K562 (cell line): ENCODE results near the gene DST. TPM values are rescaled to one million over a fixed set of nuclear protein-coding genes. Genes with fewer than 3 reads are reported as not detected.
A peak's percentile ranks its signal among the peaks of the same experiment; 100 is the strongest.

Source experiments
- BACH1 ChIP-seq: fragments of 200-800 bp; sonication (Bioruptor generic); IDR thresholded peaks from 2 replicates; pipeline ENCODE4 v1.6.1; 2016; ENCODE audit warnings: missing genetic modification characterization, missing compliant biosample characterization
- BMI1 ChIP-seq: fragments of 150-350 bp; IDR thresholded peaks from 2 replicates; pipeline ENCODE4 v1.6.1; 2014; ENCODE audit warnings: low read length
- DDX20 ChIP-seq: fragments of 450-650 bp; IDR thresholded peaks from 2 replicates; pipeline ENCODE4 v1.6.1; 2016; ENCODE audit warnings: missing genetic modification characterization, low read depth, mild to moderate bottlenecking, missing compliant biosample characterization, moderate library complexity
- ELF1 ChIP-seq: fragments of 200-800 bp; sonication (Bioruptor generic); IDR thresholded peaks from 2 replicates; pipeline ENCODE4 v1.6.1; 2016; ENCODE audit warnings: missing genetic modification characterization, missing compliant biosample characterization
- FOXJ2 ChIP-seq: fragments of 200-800 bp; sonication (Bioruptor generic); IDR thresholded peaks from 2 replicates; pipeline ENCODE4 v1.6.1; 2016; ENCODE audit warnings: missing genetic modification characterization, missing compliant biosample characterization
- MXD1 ChIP-seq: fragments of 250-450 bp; sonication (Bioruptor Pico); IDR thresholded peaks from 2 replicates; pipeline ENCODE4 v1.8.0; 2021; ENCODE audit warnings: borderline replicate concordance, mild to moderate bottlenecking, moderate library complexity; ENCODE audit not compliant: poor library complexity, severe bottlenecking
- MYBL2 ChIP-seq, 2 experiments: fragments of 450-650 bp in 1 of 2; sonication (generic) in 1 of 2; formaldehyde crosslinking in 1 of 2; IDR thresholded peaks; 2 replicates each; pipeline versions ENCODE4 v1.6.1 to v1.8.1; 2017 to 2022; ENCODE audit warnings: borderline replicate concordance in 1 of 2, inconsistent platforms in 1 of 2, low read depth in 1 of 2, mild to moderate bottlenecking in 1 of 2, missing genetic modification reagents in 1 of 2, moderate library complexity in 1 of 2
- PCBP1 ChIP-seq: fragments of 200-400 bp; formaldehyde crosslinking; IDR thresholded peaks from 2 replicates; pipeline ENCODE4 v1.6.1; 2018; ENCODE audit warnings: mild to moderate bottlenecking, low read depth, low read length; ENCODE audit not compliant: poor library complexity, severe bottlenecking
- POLR2AphosphoS5 ChIP-seq: IDR thresholded peaks from 2 replicates; pipeline ENCODE4 v1.6.1; 2011; ENCODE audit warnings: mild to moderate bottlenecking, low read depth, low read length, moderate library complexity; ENCODE audit not compliant: control insufficient read depth, insufficient read depth
- PRPF4 ChIP-seq: fragments of 200-400 bp; formaldehyde crosslinking; IDR thresholded peaks from one replicate; pipeline ENCODE4 v1.6.1; 2017; ENCODE audit warnings: low read length, low read depth, mild to moderate bottlenecking; ENCODE audit not compliant: insufficient read depth, poor library complexity, severe bottlenecking
- SMARCC2 ChIP-seq: fragments of 450-650 bp; IDR thresholded peaks from 2 replicates; pipeline ENCODE4 v1.6.1; 2017; ENCODE audit warnings: antibody characterized with exemption, moderate library complexity, mild to moderate bottlenecking, low read depth
- TARDBP ChIP-seq: fragments of 450-650 bp; IDR thresholded peaks from 2 replicates; pipeline ENCODE4 v1.6.1; 2016
- TBL1XR1 ChIP-seq, 2 experiments: IDR thresholded peaks; 2 replicates each; pipeline ENCODE4 v1.6.1; 2012; ENCODE audit warnings: improper control_type of control experiment in 2 of 2, low read length in 2 of 2, mild to moderate bottlenecking in 1 of 2
- TEAD1 ChIP-seq, 2 experiments: fragments of 450-650 bp in 1 of 2; sonication (generic) in 1 of 2; formaldehyde crosslinking; IDR thresholded peaks; 2 replicates each; pipeline versions ENCODE4 v1.4.0 to v1.8.0; 2020 to 2022; ENCODE audit warnings: mild to moderate bottlenecking in 2 of 2, missing genetic modification reagents in 1 of 2
- ZFP30 ChIP-seq: fragments of 250-450 bp; sonication (Bioruptor Pico); IDR thresholded peaks from 2 replicates; pipeline ENCODE4 v1.8.0; 2022; ENCODE audit warnings: moderate library complexity, mild to moderate bottlenecking, inconsistent platforms, borderline replicate concordance
- ZNF518B ChIP-seq: fragments of 250-450 bp; sonication (Bioruptor Pico); IDR thresholded peaks from 2 replicates; pipeline ENCODE4 v1.5.0; 2021; ENCODE audit warnings: mild to moderate bottlenecking, moderate library complexity
- polyA plus RNA-seq, 8 experiments: library from polyadenylated mRNA; depleted of rRNA in 4 of 8; stranded (reverse) in 5 of 8; unstranded in 3 of 8; fragments of >200 nt; fragmentation: Nextera tagmentation in 2 of 8; fragmentation: Illumina TruSeq in 1 of 8; extraction: Ambion mirVana in 2 of 8; extraction: Trizol in 1 of 8; gene quantifications; 2 replicates each; pipeline versions ENCODE4 v1.2.1 to v1.2.3, GENCODE V29; 2011 to 2014; ENCODE audit warnings: inconsistent platforms in 1 of 8, missing spikeins in 1 of 8
- total RNA-seq, 7 experiments: library from RNA; depleted of rRNA in 6 of 7; stranded (reverse); fragments of >200 nt in 6 of 7; fragmentation: Illumina TruSeq in 2 of 7; extraction: Trizol in 2 of 7; gene quantifications; 2 replicates each; pipeline versions ENCODE4 v1.2.1 to v1.2.3, GENCODE V29; 2011 to 2021; ENCODE audit warnings: low replicate concordance in 1 of 7
- TF ChIP-seq, protein P1 (sequence below): fragments of 250-450 bp; sonication (Bioruptor Pico); IDR thresholded peaks from 2 replicates; pipeline ENCODE4 v1.4.0; 2020; ENCODE audit warnings: mild to moderate bottlenecking, moderate library complexity
- TF ChIP-seq, protein P2 (sequence below): fragments of 250-450 bp; sonication (Bioruptor Pico); IDR thresholded peaks from 2 replicates; pipeline ENCODE4 v1.8.0; 2022; ENCODE audit warnings: moderate library complexity, mild to moderate bottlenecking, inconsistent platforms

Gene DST
- total and polyA plus RNA-seq, 9 of the 15 experiments (the other 6 are each of a cell fraction or from before 2014, with no cell fraction given), result 5.2 to 21.9 (median 13.3) TPM

DNA sequence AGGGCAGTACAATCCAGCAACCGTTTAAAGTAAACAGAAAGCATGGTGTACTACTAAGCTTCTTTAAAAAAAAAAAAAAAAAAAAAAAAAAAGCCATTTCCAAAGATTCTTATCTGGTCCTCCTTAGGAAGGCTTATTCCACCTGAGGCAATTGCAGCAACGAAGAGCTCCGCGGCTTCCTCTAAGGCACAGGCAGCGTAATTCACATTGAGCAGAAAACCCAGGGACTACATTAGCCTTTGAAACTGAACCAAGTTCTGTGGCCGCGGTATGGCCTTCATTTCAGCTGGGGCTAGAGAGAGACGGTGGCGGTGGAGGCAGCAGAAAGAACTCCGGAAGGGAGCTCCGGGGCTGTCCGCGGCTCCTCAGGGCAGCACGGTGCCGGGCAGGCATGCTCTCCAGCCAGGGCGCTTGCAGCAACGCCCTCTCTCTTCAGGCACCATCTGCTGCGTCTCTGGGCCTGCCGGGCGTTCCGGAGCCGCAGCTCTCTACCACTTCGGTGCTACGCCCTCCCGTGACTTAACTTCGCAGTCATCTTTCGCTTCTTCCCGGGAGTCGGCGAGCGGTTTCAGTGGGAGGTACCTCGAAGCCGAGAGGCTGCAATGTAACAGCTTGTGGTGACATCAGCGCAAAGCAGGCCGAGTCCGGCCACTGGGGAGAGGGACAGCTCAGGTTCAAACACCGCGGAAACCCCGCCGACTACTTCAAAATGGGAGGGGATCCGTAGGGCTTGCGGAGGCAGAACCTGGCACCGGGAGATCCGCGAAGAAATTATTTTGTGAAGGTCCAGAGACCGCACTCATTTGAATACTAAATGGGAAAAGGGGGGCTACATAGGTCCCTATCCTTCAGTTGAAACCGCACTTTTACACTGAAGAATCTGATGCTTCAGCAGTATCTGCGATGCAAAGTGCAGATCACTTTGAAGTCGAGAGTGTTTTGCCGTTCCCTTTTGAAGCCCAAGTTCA lies 100.0 kb downstream of the DST start (continued):
- TF ChIP-seq TBL1XR1 (IDR thresholded peaks at IDR 0.05; ENCODE audit: low read length in 2 of 2) (0 out of 4 replicates have a peak, but pooled peaks of 1 of the 2 experiments have one; percentile 34), POLR2AphosphoS5 (peak; percentile 46; the same call in 1 of the 2 replicates), DDX20 (no peak), BACH1 (tag) (no peak), PRPF4 (no peak), SMARCC2 (0 out of 2 replicates have a peak, but pooled peaks have one; percentile 26), FOXJ2 (tag) (peak; percentile 54; the same call in 1 of the 2 replicates), TEAD1 (CRISPR knock-in tag; IDR thresholded peaks at IDR 0.05) (peak; percentile 21 to 27; a peak in 1 of 4 replicates), BMI1 (no peak), PCBP1 (no peak), MXD1 (no peak), ZFP30 (no peak), MYBL2 (IDR thresholded peaks at IDR 0.05; ENCODE audit: low read depth) (peak; percentile 93), MYBL2 (CRISPR knock-in tag; IDR thresholded peaks at IDR 0.05; ENCODE audit: borderline replicate concordance) (no peak), ELF1 (tag) (peak; percentile 47), TARDBP (no peak), ZNF518B (CRISPR knock-in tag) (no peak)
- TF ChIP-seq, protein P1, sequence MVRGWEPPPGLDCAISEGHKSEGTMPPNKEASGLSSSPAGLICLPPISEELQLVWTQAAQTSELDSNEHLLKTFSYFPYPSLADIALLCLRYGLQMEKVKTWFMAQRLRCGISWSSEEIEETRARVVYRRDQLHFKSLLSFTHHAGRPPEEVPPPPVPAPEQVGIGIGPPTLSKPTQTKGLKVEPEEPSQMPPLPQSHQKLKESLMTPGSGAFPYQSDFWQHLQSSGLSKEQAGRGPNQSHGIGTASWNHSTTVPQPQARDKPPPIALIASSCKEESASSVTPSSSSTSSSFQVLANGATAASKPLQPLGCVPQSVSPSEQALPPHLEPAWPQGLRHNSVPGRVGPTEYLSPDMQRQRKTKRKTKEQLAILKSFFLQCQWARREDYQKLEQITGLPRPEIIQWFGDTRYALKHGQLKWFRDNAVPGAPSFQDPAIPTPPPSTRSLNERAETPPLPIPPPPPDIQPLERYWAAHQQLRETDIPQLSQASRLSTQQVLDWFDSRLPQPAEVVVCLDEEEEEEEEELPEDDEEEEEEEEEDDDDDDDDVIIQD (CRISPR knock-in tag), result no peak
- TF ChIP-seq, protein P2, sequence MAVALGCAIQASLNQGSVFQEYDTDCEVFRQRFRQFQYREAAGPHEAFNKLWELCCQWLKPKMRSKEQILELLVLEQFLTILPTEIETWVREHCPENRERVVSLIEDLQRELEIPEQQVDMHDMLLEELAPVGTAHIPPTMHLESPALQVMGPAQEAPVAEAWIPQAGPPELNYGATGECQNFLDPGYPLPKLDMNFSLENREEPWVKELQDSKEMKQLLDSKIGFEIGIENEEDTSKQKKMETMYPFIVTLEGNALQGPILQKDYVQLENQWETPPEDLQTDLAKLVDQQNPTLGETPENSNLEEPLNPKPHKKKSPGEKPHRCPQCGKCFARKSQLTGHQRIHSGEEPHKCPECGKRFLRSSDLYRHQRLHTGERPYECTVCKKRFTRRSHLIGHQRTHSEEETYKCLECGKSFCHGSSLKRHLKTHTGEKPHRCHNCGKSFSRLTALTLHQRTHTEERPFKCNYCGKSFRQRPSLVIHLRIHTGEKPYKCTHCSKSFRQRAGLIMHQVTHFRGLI, result no peak
